ENCODE data around the gene EXOC4. TPM values are rescaled to one million over a fixed set of nuclear protein-coding genes. Genes with fewer than 3 reads are reported as not detected.

Gene EXOC4
- total and polyA plus RNA-seq, 2 of the 13 experiments (the other 11 are each of a cell fraction or from before 2014, with no cell fraction given): 22.5 to 39.0 TPM

GRCh38 chr7:133309333-133309732 is 56.5 kb downstream of the EXOC4 start (continued):
- no peak for TF ChIP-seq ZBTB33 (CRISPR knock-in tag; IDR thresholded peaks at IDR 0.05)

- no TSS peak for BruUV-seq (replicated peaks)
- FAIRE-seq (no peak), DNase-seq (ENCODE audit: low spot score) (peak; percentile 7), ATAC-seq (no peak)
- no peaks in the 10 kb centered on the region for H4K20me1 ChIP-seq (ENCODE audit: insufficient read depth, low read length)
- no peak overlapping the region for H3K27ac ChIP-seq (ENCODE audit: extremely low read length, insufficient read depth, low read length)
- no peaks in the 10 kb centered on the region for H3K79me2 ChIP-seq (ENCODE audit: insufficient read depth, low read length)
- TF ChIP-seq DRAP1 (CRISPR knock-in tag; IDR thresholded peaks at IDR 0.05) (no peak), PHF5A (CRISPR knock-in tag; IDR thresholded peaks at IDR 0.05; ENCODE audit: low read depth, unreplicated experiment) (no peak), FOXC1 (CRISPR knock-in tag; IDR thresholded peaks at IDR 0.05; ENCODE audit: borderline replicate concordance) (no peak), ZNF367 (CRISPR knock-in tag; IDR thresholded peaks at IDR 0.05; ENCODE audit: borderline replicate concordance) (no peak), FOXM1 (CRISPR knock-in tag; IDR thresholded peaks at IDR 0.05) (no peak), GLI4 (CRISPR knock-in tag; IDR thresholded peaks at IDR 0.05; ENCODE audit: borderline replicate concordance) (no peak), KDM6A (CRISPR knock-in tag; IDR thresholded peaks at IDR 0.05; ENCODE audit: low read depth) (no peak), ZBTB43 (CRISPR knock-in tag; conservative IDR thresholded peaks at IDR 0.05) (no peak), ZNF761 (CRISPR knock-in tag; conservative IDR thresholded peaks at IDR 0.05) (no peak), PRMT3 (CRISPR knock-in tag; IDR thresholded peaks at IDR 0.05; ENCODE audit: borderline replicate concordance, low read depth) (no peak), PRDM15 (CRISPR knock-in tag; IDR thresholded peaks at IDR 0.05) (no peak), DR1 (CRISPR knock-in tag; IDR thresholded peaks at IDR 0.05) (no peak), THAP11 (CRISPR knock-in tag; IDR thresholded peaks at IDR 0.05) (no peak), ZNF335 (CRISPR knock-in tag; IDR thresholded peaks at IDR 0.05) (no peak)
- no peaks in the 10 kb centered on the region for H3K9me3 ChIP-seq (ENCODE audit: low read length)
- H3K4me1 ChIP-seq (ENCODE audit: insufficient read depth, low read length): no peaks in the 10 kb centered on the region
- peaks cover 0 to 31% of the 10 kb centered on the region in 2 experiments; a peak in 2 of 5 replicates for H3K36me3 ChIP-seq (replicated peaks in 1 of 2; ENCODE audit: control insufficient read depth in 1 of 2, insufficient read depth in 2 of 2, low read length in 2 of 2)
- intact Hi-C loops (cut with micrococcal nuclease; ENCODE audit: unreplicated experiment) (no loop called here), in situ Hi-C loops (cut with HindIII; ENCODE audit: extremely low pct_ligation_motif_present, low pct_unique_long_range_greater_than_20kb) (no loop called here)
- POLR2A ChIA-PET: no interaction called here
- no peak overlapping the region for H3K4me2 ChIP-seq (ENCODE audit: low read depth, low read length)
- CTCF ChIA-PET (ENCODE audit: low intra/inter-chr PET ratio, low total read pairs): no interaction called here
- no peaks in the 10 kb centered on the region for H3K27me3 ChIP-seq (ENCODE audit: control insufficient read depth in 1 of 2, insufficient read depth in 2 of 2, low read length in 2 of 2)
- no peak overlapping the region for H3K9ac ChIP-seq (ENCODE audit: insufficient read depth, low read depth, low read length)
- 84% methylated on average over 3 of the region's 3 CpGs for WGBS (ENCODE audit: low lambda C conversion rate)
- no peak overlapping the region for H3K4me3 ChIP-seq (replicated peaks in 1 of 3; ENCODE audit: insufficient read depth in 1 of 3, low read depth in 2 of 3, low read length in 3 of 3)
- H2AFZ ChIP-seq (ENCODE audit: low read length): no peak overlapping the region
Observed at GRCh38 chr7:133310232-133310862, 57.5 kb downstream of the EXOC4 start.

Data from HepG2 (cell line).